ENCODE measurements around the gene TRMU. TPM values are rescaled to one million over a fixed set of nuclear protein-coding genes. Genes with fewer than 3 reads are reported as not detected.

The TRMU gene
- total and polyA plus RNA-seq, 2 experiments from 2014 or later: 48.3 to 70.4 TPM

DNA sequence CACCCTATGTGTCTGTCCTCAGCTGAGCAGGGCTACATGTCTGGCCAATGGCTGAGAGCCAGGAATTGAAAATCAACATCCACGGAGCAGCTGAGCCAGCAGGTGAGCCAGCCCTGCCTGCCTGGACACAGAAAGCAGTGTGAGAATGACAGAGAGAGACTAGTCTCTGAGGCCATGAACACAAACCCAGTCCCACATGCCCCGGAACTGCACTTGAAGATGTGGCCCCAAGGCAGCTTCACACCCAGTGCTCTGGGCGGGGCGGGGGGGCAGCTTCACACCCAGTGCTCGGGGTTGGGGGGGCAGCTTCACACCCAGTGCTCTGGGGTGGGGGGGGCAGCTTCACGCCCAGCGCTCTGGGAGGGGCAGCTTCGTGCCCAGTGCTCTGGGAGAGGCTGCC is 37.6 kb downstream of the TRMU start (continued):
- TF ChIP-seq CREB1 (CRISPR knock-in tag; IDR thresholded peaks at IDR 0.05; ENCODE audit: low read depth): no peak

DNA sequence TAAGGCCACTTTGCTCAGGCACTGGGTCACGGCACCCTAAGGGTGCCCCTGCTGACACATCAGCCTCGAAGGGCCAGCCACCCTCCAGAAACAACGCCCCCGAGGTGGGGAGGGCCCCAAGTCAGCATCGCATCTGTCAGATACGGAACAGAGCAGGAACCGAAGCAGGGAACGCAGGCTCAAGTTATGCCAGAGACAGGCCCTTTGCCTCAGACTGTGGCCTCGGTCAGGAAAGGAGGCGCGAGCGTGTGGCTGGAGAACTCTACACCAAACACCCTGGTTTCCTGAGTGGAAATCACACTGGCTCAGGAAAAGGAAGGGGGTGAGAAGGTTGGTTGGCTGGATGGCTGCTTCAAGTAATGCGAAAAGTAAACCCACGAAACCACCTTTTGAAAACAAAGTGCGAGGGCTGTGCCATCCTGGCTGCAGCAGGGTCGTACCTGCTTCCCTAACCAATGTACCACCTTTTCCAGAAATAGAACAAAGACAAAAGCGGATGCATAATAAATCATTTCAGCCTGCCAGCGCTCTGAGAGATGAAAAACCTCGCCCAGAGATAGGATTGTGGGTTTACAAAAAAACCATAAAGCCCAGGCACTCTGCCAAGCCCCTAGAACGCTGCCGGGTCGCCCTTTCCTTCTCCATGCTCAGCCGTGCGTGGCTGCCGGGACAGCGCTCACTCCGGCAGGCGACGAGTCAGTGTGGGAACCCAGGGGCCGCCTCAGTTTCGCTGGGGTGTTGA is 38.6 kb downstream of the TRMU start:
- no peaks in the 10 kb centered on the region for H4K20me1 ChIP-seq (replicated peaks; ENCODE audit: insufficient read depth)
- peaks cover 18% of the 10 kb centered on the region for H3K4me1 ChIP-seq (ENCODE audit: insufficient read depth)
- Mint-ChIP-seq H3K4me1 (peaks cover 23% of the 10 kb centered on the region), H3K4me3 (no peak overlapping the region), H3K36me3 (ENCODE audit: low read depth) (peaks cover 15% of the 10 kb centered on the region), H3K27ac (no peak overlapping the region; the same call in 1 of the 2 replicates), H3K9me3 (no peaks in the 10 kb centered on the region; the same call in 2 of the 3 replicates), H3K27me3 (ENCODE audit: insufficient read depth, low read depth, poor library complexity) (peaks cover 8% of the 10 kb centered on the region)
- no peaks in the 10 kb centered on the region for H3K79me2 ChIP-seq (replicated peaks; ENCODE audit: insufficient read depth)
- H3K36me3 ChIP-seq (ENCODE audit: insufficient read depth): no peaks in the 10 kb centered on the region
- no peak for ATAC-seq
- H3K27me3 ChIP-seq (ENCODE audit: insufficient read depth): no peaks in the 10 kb centered on the region
- DNase-seq (ENCODE audit: low spot score): no peak
- H3K9me2 ChIP-seq (ENCODE audit: insufficient read depth): no peaks in the 10 kb centered on the region
- H3K4me3 ChIP-seq: no peak overlapping the region
- H3K4me2 ChIP-seq: no peak overlapping the region
- no peak overlapping the region for H2AFZ ChIP-seq
- no peak overlapping the region for H3K27ac ChIP-seq (ENCODE audit: low read depth)
- H3F3A ChIP-seq (replicated peaks; ENCODE audit: low read depth): 0 out of 2 replicates have a peak, but pooled peaks cover 5% of the 10 kb centered on the region
- no peak for TF ChIP-seq STAT1 (IDR thresholded peaks at IDR 0.05; ENCODE audit: unreplicated experiment)

- Histone ChIP-seq H3K79me2 (replicated peaks; ENCODE audit: insufficient read depth) (no peaks in the 10 kb centered on the region), H3K4me3 (no peak overlapping the region), H3K27ac (ENCODE audit: low read depth) (no peak overlapping the region), H4K20me1 (replicated peaks; ENCODE audit: insufficient read depth) (no peaks in the 10 kb centered on the region), H3K4me1 (ENCODE audit: insufficient read depth) (peaks cover 21% of the 10 kb centered on the region), H3K9me2 (ENCODE audit: insufficient read depth) (no peaks in the 10 kb centered on the region), H3F3A (replicated peaks; ENCODE audit: low read depth) (0 out of 2 replicates have a peak, but pooled peaks cover 5% of the 10 kb centered on the region), H3K27me3 (ENCODE audit: insufficient read depth) (no peaks in the 10 kb centered on the region), H2AFZ (no peak overlapping the region), H3K4me2 (no peak overlapping the region), H3K36me3 (ENCODE audit: insufficient read depth) (no peaks in the 10 kb centered on the region)
- Mint-ChIP-seq H3K4me1 (peaks cover 31% of the 10 kb centered on the region), H3K27me3 (ENCODE audit: insufficient read depth, low read depth, poor library complexity) (peaks cover 10% of the 10 kb centered on the region), H3K27ac (no peak overlapping the region; the same call in 1 of the 2 replicates), H3K36me3 (ENCODE audit: low read depth) (peaks cover 15% of the 10 kb centered on the region), H3K4me3 (no peak overlapping the region), H3K9me3 (no peaks in the 10 kb centered on the region; the same call in 2 of the 3 replicates)
- no peak for ATAC-seq
- TF ChIP-seq, protein P1, sequence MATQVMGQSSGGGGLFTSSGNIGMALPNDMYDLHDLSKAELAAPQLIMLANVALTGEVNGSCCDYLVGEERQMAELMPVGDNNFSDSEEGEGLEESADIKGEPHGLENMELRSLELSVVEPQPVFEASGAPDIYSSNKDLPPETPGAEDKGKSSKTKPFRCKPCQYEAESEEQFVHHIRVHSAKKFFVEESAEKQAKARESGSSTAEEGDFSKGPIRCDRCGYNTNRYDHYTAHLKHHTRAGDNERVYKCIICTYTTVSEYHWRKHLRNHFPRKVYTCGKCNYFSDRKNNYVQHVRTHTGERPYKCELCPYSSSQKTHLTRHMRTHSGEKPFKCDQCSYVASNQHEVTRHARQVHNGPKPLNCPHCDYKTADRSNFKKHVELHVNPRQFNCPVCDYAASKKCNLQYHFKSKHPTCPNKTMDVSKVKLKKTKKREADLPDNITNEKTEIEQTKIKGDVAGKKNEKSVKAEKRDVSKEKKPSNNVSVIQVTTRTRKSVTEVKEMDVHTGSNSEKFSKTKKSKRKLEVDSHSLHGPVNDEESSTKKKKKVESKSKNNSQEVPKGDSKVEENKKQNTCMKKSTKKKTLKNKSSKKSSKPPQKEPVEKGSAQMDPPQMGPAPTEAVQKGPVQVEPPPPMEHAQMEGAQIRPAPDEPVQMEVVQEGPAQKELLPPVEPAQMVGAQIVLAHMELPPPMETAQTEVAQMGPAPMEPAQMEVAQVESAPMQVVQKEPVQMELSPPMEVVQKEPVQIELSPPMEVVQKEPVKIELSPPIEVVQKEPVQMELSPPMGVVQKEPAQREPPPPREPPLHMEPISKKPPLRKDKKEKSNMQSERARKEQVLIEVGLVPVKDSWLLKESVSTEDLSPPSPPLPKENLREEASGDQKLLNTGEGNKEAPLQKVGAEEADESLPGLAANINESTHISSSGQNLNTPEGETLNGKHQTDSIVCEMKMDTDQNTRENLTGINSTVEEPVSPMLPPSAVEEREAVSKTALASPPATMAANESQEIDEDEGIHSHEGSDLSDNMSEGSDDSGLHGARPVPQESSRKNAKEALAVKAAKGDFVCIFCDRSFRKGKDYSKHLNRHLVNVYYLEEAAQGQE (IDR thresholded peaks at IDR 0.05; ENCODE audit: unreplicated experiment): no peak
- DNase-seq (ENCODE audit: low spot score): no peak
Measured at GRCh38 chr22:46374663-46375474, 39.4 kb downstream of the TRMU start.

Measured in GM23338 (cell line).